Astrocyte (in vitro differentiated cells and primary cell): ENCODE measurements around the gene TCERG1. TPM values are rescaled to one million over a fixed set of nuclear protein-coding genes. Genes with fewer than 3 reads are reported as not detected.

Experiments
- DNase-seq: peaks from one replicate; pipeline ENCODE4 v3.0.0-alpha.2; 2010; ENCODE audit warnings: low read depth
- FAIRE-seq: peaks from 2 replicates; lab custom pipeline; 2011; peaks lifted over from hg19 to GRCh38; lab: Jason Lieb, UNC
- H2AFZ ChIP-seq: 2 replicates; pipeline ENCODE4 v1.6.0; 2012; ENCODE audit warnings: low read depth, low read length, inconsistent platforms
- H3K27ac ChIP-seq: 2 replicates; pipeline ENCODE4 v1.5.1; 2011; ENCODE audit warnings: low read depth, low read length, inconsistent platforms
- H3K27me3 ChIP-seq: 2 replicates; pipeline ENCODE4 v1.6.0; 2011; ENCODE audit warnings: low read length, inconsistent platforms; ENCODE audit not compliant: insufficient read depth
- H3K36me3 ChIP-seq: 2 replicates; pipeline ENCODE4 v1.5.1; 2011; ENCODE audit warnings: low read length, inconsistent platforms; ENCODE audit not compliant: insufficient read depth
- H3K4me1 ChIP-seq: 2 replicates; pipeline ENCODE4 v1.5.1; 2011; ENCODE audit warnings: low read length, inconsistent platforms; ENCODE audit not compliant: insufficient read depth
- H3K4me2 ChIP-seq: 2 replicates; pipeline ENCODE4 v1.6.0; 2012; ENCODE audit warnings: low read length, inconsistent platforms
- H3K4me3 ChIP-seq: 2 replicates; pipeline ENCODE4 v1.5.1; 2011; ENCODE audit warnings: low read depth, mild to moderate bottlenecking, low read length, inconsistent platforms; ENCODE audit not compliant: insufficient read depth
- H3K79me2 ChIP-seq: 2 replicates; pipeline ENCODE4 v1.6.0; 2012; ENCODE audit warnings: mild to moderate bottlenecking, low read length, inconsistent platforms; ENCODE audit not compliant: insufficient read depth
- H3K9ac ChIP-seq: 2 replicates; pipeline ENCODE4 v1.6.0; 2012; ENCODE audit warnings: mild to moderate bottlenecking, low read length, inconsistent platforms
- H3K9me3 ChIP-seq: 2 replicates; pipeline ENCODE4 v1.5.1; 2012; ENCODE audit warnings: low read depth, mild to moderate bottlenecking, low read length, inconsistent platforms; ENCODE audit not compliant: insufficient read depth
- H4K20me1 ChIP-seq: 2 replicates; pipeline ENCODE4 v1.6.0; 2012; ENCODE audit warnings: low read length, inconsistent platforms; ENCODE audit not compliant: insufficient read depth
- H3K27ac Mint-ChIP-seq: one replicate; pipeline ENCODE4 v1.8.0; 2021; ENCODE audit warnings: mild to moderate bottlenecking, mixed read lengths; ENCODE audit not compliant: unreplicated experiment
- H3K27me3 Mint-ChIP-seq: one replicate; pipeline ENCODE4 v1.8.0; 2021; ENCODE audit warnings: low read depth, mixed read lengths; ENCODE audit not compliant: unreplicated experiment
- H3K36me3 Mint-ChIP-seq: one replicate; pipeline ENCODE4 v1.8.0; 2021; ENCODE audit warnings: low read depth, mixed read lengths; ENCODE audit not compliant: unreplicated experiment
- H3K4me1 Mint-ChIP-seq: one replicate; pipeline ENCODE4 v1.8.0; 2021; ENCODE audit warnings: low read depth, mixed read lengths; ENCODE audit not compliant: unreplicated experiment
- H3K4me3 Mint-ChIP-seq: one replicate; pipeline ENCODE4 v1.8.0; 2021; ENCODE audit warnings: mild to moderate bottlenecking, moderate library complexity, mixed read lengths; ENCODE audit not compliant: unreplicated experiment
- H3K9me3 Mint-ChIP-seq: one replicate; pipeline ENCODE4 v1.8.0; 2021; ENCODE audit warnings: mild to moderate bottlenecking, mixed read lengths; ENCODE audit not compliant: unreplicated experiment
- CTCF ChIP-seq: IDR thresholded peaks from 2 replicates; pipeline ENCODE4 v1.5.1; 2011; ENCODE audit warnings: low read depth, mild to moderate bottlenecking, inconsistent platforms, low read length, moderate library complexity; ENCODE audit not compliant: insufficient read depth
- EZH2 ChIP-seq: IDR thresholded peaks from 2 replicates; pipeline ENCODE4 v1.6.1; 2012; ENCODE audit warnings: mild to moderate bottlenecking, low read length, inconsistent platforms; ENCODE audit not compliant: insufficient read depth
- total RNA-seq: library from RNA; stranded (reverse); gene quantifications from 2 replicates; pipeline ENCODE4 v1.2.1, GENCODE V29; 2021

TCERG1 gene
- total RNA-seq, 1 donor from 2014 or later: 66.0 TPM

GRCh38 chr5:146461319-146461718 lies 14.2 kb downstream of the TCERG1 start:
- Mint-ChIP-seq H3K9me3 (no peaks in the 10 kb centered on the region), H3K4me1 (peaks cover 12% of the 10 kb centered on the region), H3K27me3 (no peaks in the 10 kb centered on the region), H3K4me3 (no peak overlapping the region), H3K36me3 (peaks cover 7% of the 10 kb centered on the region), H3K27ac (no peak overlapping the region)
- H3K9me3 ChIP-seq: no peaks in the 10 kb centered on the region
- peaks cover 87% of the 10 kb centered on the region for H3K79me2 ChIP-seq
- FAIRE-seq (no peak), DNase-seq (peak; percentile 32)
- H3K4me2 ChIP-seq: peak overlapping the region; percentile 19
- no peak overlapping the region for H3K9ac ChIP-seq
- no peak for TF ChIP-seq EZH2
- no peak for TF ChIP-seq CTCF
- peaks cover 38% of the 10 kb centered on the region for H4K20me1 ChIP-seq
- no peak overlapping the region for H3K4me3 ChIP-seq
- no peak overlapping the region for H3K27ac ChIP-seq
- no peaks in the 10 kb centered on the region for H3K27me3 ChIP-seq
- H3K36me3 ChIP-seq: peaks cover 43% of the 10 kb centered on the region
- H2AFZ ChIP-seq: no peak overlapping the region
- peaks cover 7% of the 10 kb centered on the region for H3K4me1 ChIP-seq

- FAIRE-seq (no peak), DNase-seq (no peak)
- H2AFZ ChIP-seq: no peak overlapping the region
- no peak overlapping the region for H3K4me3 ChIP-seq
- H3K9me3 ChIP-seq: no peaks in the 10 kb centered on the region
- peaks cover 33% of the 10 kb centered on the region for H3K36me3 ChIP-seq
- H3K9me3 Mint-ChIP-seq: no peaks in the 10 kb centered on the region
- H3K4me3 Mint-ChIP-seq: no peak overlapping the region
- no peak overlapping the region for H3K4me2 ChIP-seq
- no peak overlapping the region for H3K9ac ChIP-seq
- peaks cover 7% of the 10 kb centered on the region for H3K36me3 Mint-ChIP-seq
- H4K20me1 ChIP-seq: peaks cover 35% of the 10 kb centered on the region
- H3K27ac ChIP-seq: no peak overlapping the region
- TF ChIP-seq CTCF (no peak), EZH2 (no peak)
- no peaks in the 10 kb centered on the region for H3K27me3 ChIP-seq
- peaks cover 7% of the 10 kb centered on the region for H3K4me1 ChIP-seq
- peaks cover 16% of the 10 kb centered on the region for H3K4me1 Mint-ChIP-seq
- no peak overlapping the region for H3K27ac Mint-ChIP-seq
- H3K79me2 ChIP-seq: peaks cover 92% of the 10 kb centered on the region
- no peaks in the 10 kb centered on the region for H3K27me3 Mint-ChIP-seq
These were observed 16.3 kb downstream of the TCERG1 start for GRCh38 chr5:146463446-146463845.

- FAIRE-seq (no peak), DNase-seq (peak; percentile 16)
- Mint-ChIP-seq H3K27ac (no peak overlapping the region), H3K9me3 (no peaks in the 10 kb centered on the region), H3K4me3 (no peak overlapping the region), H3K4me1 (peaks cover 6% of the 10 kb centered on the region), H3K36me3 (peaks cover 15% of the 10 kb centered on the region), H3K27me3 (no peaks in the 10 kb centered on the region)
- Histone ChIP-seq H3K4me2 (no peak overlapping the region), H3K9me3 (no peaks in the 10 kb centered on the region), H3K4me3 (no peak overlapping the region), H2AFZ (no peak overlapping the region), H3K27ac (no peak overlapping the region), H3K9ac (no peak overlapping the region), H3K36me3 (peaks cover 41% of the 10 kb centered on the region), H3K4me1 (no peaks in the 10 kb centered on the region), H3K79me2 (peaks cover 72% of the 10 kb centered on the region), H4K20me1 (peaks cover 29% of the 10 kb centered on the region), H3K27me3 (no peaks in the 10 kb centered on the region)
- TF ChIP-seq EZH2 (no peak), CTCF (peak; percentile 45)
These were observed 19.6 kb downstream of the TCERG1 start for GRCh38 chr5:146466521-146467349.
